ENCODE results near the gene HGFAC. TPM values are rescaled to one million over a fixed set of nuclear protein-coding genes. Genes with fewer than 3 reads are reported as not detected.

Gene HGFAC
- polyA plus RNA-seq, 1 of the 3 experiments (the other 2 are of a cell fraction), result 0.43 TPM

DNA sequence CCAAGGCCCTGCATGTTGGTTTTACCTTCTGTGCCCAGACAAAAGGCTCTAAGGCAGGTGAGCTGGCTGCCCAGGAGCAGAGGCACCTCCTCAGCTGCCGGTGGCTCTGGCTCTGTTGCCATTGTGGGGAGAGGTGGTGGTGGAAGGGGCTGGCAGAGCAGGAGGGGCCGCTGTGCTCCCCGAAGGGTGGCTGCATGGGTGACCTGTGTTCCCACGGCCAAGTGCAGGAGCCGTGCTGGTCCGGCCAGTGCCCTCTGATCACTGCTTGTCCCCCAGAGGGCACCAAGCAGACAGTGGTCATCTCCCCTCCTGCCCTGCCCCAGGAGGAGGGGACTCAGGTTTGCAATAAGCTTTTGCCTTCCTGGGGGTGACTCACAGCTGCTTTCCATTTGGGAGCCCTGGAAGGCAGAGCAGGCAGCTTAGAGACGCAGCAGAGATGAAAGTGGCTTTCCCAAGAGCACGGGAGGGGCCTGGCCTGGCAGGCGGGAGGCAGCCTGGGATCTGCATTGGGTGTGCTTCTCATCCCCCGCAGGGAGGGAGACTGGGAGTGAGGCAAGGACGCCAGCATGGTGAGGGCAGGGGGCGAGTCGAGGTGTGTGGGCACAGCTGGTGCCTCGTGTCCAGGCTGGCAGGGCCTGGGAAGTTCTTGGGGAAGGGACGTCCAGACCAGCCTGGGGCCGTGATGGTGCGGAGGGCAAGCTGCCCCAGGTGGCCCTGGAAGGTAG lies 50.1 kb downstream of the HGFAC start:
- no peak overlapping the region; a peak in 1 of 4 replicates for H3K27ac ChIP-seq (ENCODE audit: low read depth in 2 of 2, low read length in 1 of 2)
- H3K4me3 ChIP-seq (ENCODE audit: low read depth in 2 of 2, low read length in 1 of 2), result no peak overlapping the region; a peak in 1 of 4 replicates
- no peak for TF ChIP-seq USF2 (IDR thresholded peaks at IDR 0.05; ENCODE audit: borderline replicate concordance, low read depth, low read length)
- TF ChIP-seq, protein P1, sequence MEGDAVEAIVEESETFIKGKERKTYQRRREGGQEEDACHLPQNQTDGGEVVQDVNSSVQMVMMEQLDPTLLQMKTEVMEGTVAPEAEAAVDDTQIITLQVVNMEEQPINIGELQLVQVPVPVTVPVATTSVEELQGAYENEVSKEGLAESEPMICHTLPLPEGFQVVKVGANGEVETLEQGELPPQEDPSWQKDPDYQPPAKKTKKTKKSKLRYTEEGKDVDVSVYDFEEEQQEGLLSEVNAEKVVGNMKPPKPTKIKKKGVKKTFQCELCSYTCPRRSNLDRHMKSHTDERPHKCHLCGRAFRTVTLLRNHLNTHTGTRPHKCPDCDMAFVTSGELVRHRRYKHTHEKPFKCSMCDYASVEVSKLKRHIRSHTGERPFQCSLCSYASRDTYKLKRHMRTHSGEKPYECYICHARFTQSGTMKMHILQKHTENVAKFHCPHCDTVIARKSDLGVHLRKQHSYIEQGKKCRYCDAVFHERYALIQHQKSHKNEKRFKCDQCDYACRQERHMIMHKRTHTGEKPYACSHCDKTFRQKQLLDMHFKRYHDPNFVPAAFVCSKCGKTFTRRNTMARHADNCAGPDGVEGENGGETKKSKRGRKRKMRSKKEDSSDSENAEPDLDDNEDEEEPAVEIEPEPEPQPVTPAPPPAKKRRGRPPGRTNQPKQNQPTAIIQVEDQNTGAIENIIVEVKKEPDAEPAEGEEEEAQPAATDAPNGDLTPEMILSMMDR (IDR thresholded peaks at IDR 0.05), result no peak
- H3K27me3 ChIP-seq (ENCODE audit: insufficient read depth), result no peaks in the 10 kb centered on the region
- WGBS (ENCODE audit: low lambda C conversion rate), result 43% methylated on average over 11 of the region's 17 CpGs
- peak overlapping the region; percentile 33; the same call in 1 of the 2 replicates for H3K4me2 ChIP-seq
- CTCF ChIA-PET, result interaction anchor here (1.7 to 4.7 kb wide), 2 partner anchors 11 to 274 kb away, joined by 6 to 30 read pairs; partner anchors contain the start of gene ADRA2C
- H3K9me3 ChIP-seq, result no peaks in the 10 kb centered on the region
- no peaks in the 10 kb centered on the region for H3K36me3 ChIP-seq (replicated peaks in 1 of 2; ENCODE audit: control insufficient read depth in 1 of 2, insufficient read depth in 2 of 2, low read length in 1 of 2)
- peak; percentile 76 for DNase-seq
- peaks cover 0 to 23% of the 10 kb centered on the region in 2 experiments; a peak in 1 of 4 replicates for H3K4me1 ChIP-seq (ENCODE audit: control insufficient read depth in 1 of 2, insufficient read depth in 2 of 2, low read depth in 1 of 2, low read length in 1 of 2)
- H3F3A ChIP-seq (replicated peaks; ENCODE audit: insufficient read depth), result no peaks in the 10 kb centered on the region
- POLR2A ChIA-PET, result interaction anchor here (0.6 to 1.3 kb wide), 2 partner anchors 8 to 22 kb away, joined by 3 read pairs; no protein-coding TSS in a partner anchor
- H3K79me2 ChIP-seq (ENCODE audit: insufficient read depth), result no peaks in the 10 kb centered on the region
- H3K9ac ChIP-seq, result no peak overlapping the region
- H4K20me1 ChIP-seq (ENCODE audit: insufficient read depth), result no peaks in the 10 kb centered on the region
- H3K9me2 ChIP-seq, result no peaks in the 10 kb centered on the region
- no peak overlapping the region for H2AFZ ChIP-seq (ENCODE audit: low read depth)

DNA sequence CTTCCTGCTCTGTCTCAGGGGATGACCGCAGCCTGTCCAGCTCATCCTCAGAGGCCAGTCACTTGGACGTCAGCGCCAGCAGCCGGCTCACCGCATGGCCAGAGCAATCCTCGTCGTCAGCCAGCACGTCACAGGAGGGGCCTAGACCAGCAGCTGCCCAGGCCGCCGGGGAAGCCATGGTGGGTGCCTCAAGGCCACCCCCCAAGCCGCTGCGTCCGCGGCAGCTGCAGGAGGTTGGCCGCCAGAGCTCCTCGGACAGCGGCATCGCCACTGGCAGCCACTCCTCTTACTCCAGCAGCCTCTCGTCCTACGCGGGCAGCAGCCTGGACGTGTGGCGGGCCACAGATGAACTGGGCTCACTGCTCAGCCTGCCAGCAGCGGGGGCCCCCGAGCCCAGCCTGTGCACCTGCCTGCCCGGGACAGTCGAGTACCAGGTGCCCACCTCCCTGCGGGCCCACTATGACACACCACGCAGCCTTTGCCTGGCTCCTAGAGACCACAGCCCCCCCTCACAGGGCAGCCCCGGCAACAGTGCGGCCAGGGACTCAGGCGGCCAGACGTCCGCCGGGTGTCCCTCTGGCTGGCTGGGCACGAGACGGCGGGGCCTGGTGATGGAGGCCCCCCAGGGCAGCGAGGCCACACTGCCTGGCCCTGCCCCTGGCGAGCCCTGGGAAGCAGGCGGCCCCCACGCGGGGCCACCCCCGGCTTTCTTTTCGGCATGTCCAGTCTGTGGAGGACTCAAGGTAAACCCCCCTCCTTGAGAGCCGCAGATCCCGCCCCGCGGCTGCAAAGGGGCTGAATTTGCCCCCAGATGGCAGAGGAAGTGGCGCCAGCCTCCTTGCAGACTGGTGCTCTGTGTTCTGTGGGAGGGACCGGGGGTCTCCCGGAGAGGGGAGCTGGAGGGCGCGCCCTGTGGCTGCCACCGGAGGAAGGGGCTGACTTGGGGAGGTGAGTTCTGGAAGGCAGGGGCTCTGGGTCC lies 51.3 kb downstream of the HGFAC start:
- ChIA-PET POLR2A (interaction anchor here (1.3 kb wide), 1 partner anchor 9 kb away, joined by 3 read pairs; no protein-coding TSS in a partner anchor), CTCF (interaction anchor here (1.3 to 4.7 kb wide), 4 partner anchors 12 to 273 kb away, joined by 3 to 30 read pairs (median 6); partner anchors contain the start of gene ADRA2C)
- 25% methylated on average over 7 of the region's 55 CpGs for WGBS (ENCODE audit: low lambda C conversion rate)
- Histone ChIP-seq H3K27ac (ENCODE audit: low read depth in 2 of 2, low read length in 1 of 2) (no peak overlapping the region), H3K36me3 (replicated peaks in 1 of 2; ENCODE audit: control insufficient read depth in 1 of 2, insufficient read depth in 2 of 2, low read length in 1 of 2) (no peaks in the 10 kb centered on the region), H3K4me2 (no peak overlapping the region), H3K79me2 (ENCODE audit: insufficient read depth) (no peaks in the 10 kb centered on the region), H3F3A (replicated peaks; ENCODE audit: insufficient read depth) (no peaks in the 10 kb centered on the region), H4K20me1 (ENCODE audit: insufficient read depth) (no peaks in the 10 kb centered on the region), H2AFZ (ENCODE audit: low read depth) (no peak overlapping the region), H3K9me3 (no peaks in the 10 kb centered on the region), H3K4me1 (ENCODE audit: control insufficient read depth in 1 of 2, insufficient read depth in 2 of 2, low read depth in 1 of 2, low read length in 1 of 2) (peaks cover 0 to 23% of the 10 kb centered on the region in 2 experiments; a peak in 1 of 4 replicates), H3K4me3 (ENCODE audit: low read depth in 2 of 2, low read length in 1 of 2) (no peak overlapping the region), H3K9me2 (no peaks in the 10 kb centered on the region), H3K9ac (no peak overlapping the region), H3K27me3 (ENCODE audit: insufficient read depth) (no peaks in the 10 kb centered on the region)
- DNase-seq, result peak; percentile 76
- TF ChIP-seq, protein P1 (IDR thresholded peaks at IDR 0.05), result no peak
- TF ChIP-seq MEF2A (IDR thresholded peaks at IDR 0.05; ENCODE audit: borderline replicate concordance, low read depth) (no peak), MXI1 (IDR thresholded peaks at IDR 0.05; ENCODE audit: low read depth, low read length) (no peak), NRF1 (IDR thresholded peaks at IDR 0.05; ENCODE audit: low read depth, low read length) (no peak), YY1 (IDR thresholded peaks at IDR 0.05; ENCODE audit: low read depth) (no peak), NFIC (IDR thresholded peaks at IDR 0.05; ENCODE audit: borderline replicate concordance) (no peak), SMC3 (IDR thresholded peaks at IDR 0.05; ENCODE audit: low read depth, low read length) (no peak), SIN3A (IDR thresholded peaks at IDR 0.05; ENCODE audit: borderline replicate concordance, low read depth, low read length) (no peak), EP300 (IDR thresholded peaks at IDR 0.05; ENCODE audit: borderline replicate concordance in 1 of 2, low read depth in 1 of 2, low read length in 1 of 2) (no peak), TCF12 (IDR thresholded peaks at IDR 0.05) (no peak), GATA2 (CRISPR knock-in tag; IDR thresholded peaks at IDR 0.05) (no peak)
- TF ChIP-seq, protein P2, sequence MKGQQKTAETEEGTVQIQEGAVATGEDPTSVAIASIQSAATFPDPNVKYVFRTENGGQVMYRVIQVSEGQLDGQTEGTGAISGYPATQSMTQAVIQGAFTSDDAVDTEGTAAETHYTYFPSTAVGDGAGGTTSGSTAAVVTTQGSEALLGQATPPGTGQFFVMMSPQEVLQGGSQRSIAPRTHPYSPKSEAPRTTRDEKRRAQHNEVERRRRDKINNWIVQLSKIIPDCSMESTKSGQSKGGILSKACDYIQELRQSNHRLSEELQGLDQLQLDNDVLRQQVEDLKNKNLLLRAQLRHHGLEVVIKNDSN (IDR thresholded peaks at IDR 0.05; ENCODE audit: borderline replicate concordance, low read depth), result no peak
